GM12878 (cell line): Measurements from ENCODE around the gene CCDC141. TPM values are rescaled to one million over a fixed set of nuclear protein-coding genes. Genes with fewer than 3 reads are reported as not detected.

Experiments used
- ATAC-seq: fragments of 200-7000 bp; cut with Tn5 transposase; 3 replicates; pipeline ENCODE4 v1.9.1; 2020; ENCODE audit warnings: mild to moderate bottlenecking, moderate library complexity
- BruUV-seq: library from RNA; stranded (reverse); fragments of 400-500 nt; replicated peaks from 2 replicates; lab custom pipeline; 2021; lab: Mats Ljungman, UMichigan
- CTCF ChIA-PET: fragments of 300-600 bp; sonication (Branson Sonifier 250); formaldehyde crosslinking; extraction: SDS; loops from one replicate; lab custom pipeline; 2021; ENCODE audit warnings: inconsistent platforms; lab: Yijun Ruan, JAX
- POLR2A ChIA-PET: fragments of 350-600 bp; formaldehyde crosslinking; extraction: SDS; loops from one replicate; lab custom pipeline; 2021; ENCODE audit warnings: inconsistent platforms; lab: Charles Lee
- RAD21 ChIA-PET: fragments of 300-600 bp; sonication (Branson Sonifier 250); formaldehyde crosslinking; loops from one replicate; lab custom pipeline; 2023; ENCODE audit warnings: antibody characterized with exemption; ENCODE audit not compliant: unreplicated experiment; lab: Charles Lee
- SMC1A ChIA-PET: fragments of 300-600 bp; sonication (Branson Sonifier 250); formaldehyde crosslinking; loops from one replicate; lab custom pipeline; 2023; ENCODE audit not compliant: unreplicated experiment, uncharacterized antibody; lab: Charles Lee
- DNase-seq: peaks from one replicate; pipeline ENCODE4 v3.0.0-alpha.2; 2011; ENCODE audit warnings: low read depth, low spot score
- FAIRE-seq: peaks from 3 replicates; lab custom pipeline; 2011; peaks lifted over from hg19 to GRCh38; lab: Jason Lieb, UNC
- H2AFZ ChIP-seq: 2 replicates; pipeline ENCODE4 v1.6.0; 2011; ENCODE audit warnings: low read depth, low read length, control low read depth; ENCODE audit not compliant: control insufficient read depth
- H3K27ac ChIP-seq: 2 replicates; pipeline ENCODE4 v1.5.1; 2011; ENCODE audit warnings: control low read depth; ENCODE audit not compliant: control insufficient read depth, insufficient read depth
- H3K27me3 ChIP-seq, 2 experiments: replicated peaks in 1 of 2; 2 replicates each; pipeline versions ENCODE4 v1.6.0 to v1.6.1; 2011; ENCODE audit warnings: low read length in 1 of 2; ENCODE audit not compliant: control insufficient read depth in 2 of 2, insufficient read depth in 2 of 2
- H3K36me3 ChIP-seq, 2 experiments: 2 replicates each; pipeline ENCODE4 v1.5.1; 2011; ENCODE audit warnings: low read length in 1 of 2; ENCODE audit not compliant: control insufficient read depth in 2 of 2, insufficient read depth in 2 of 2
- H3K4me1 ChIP-seq: 2 replicates; pipeline ENCODE4 v1.6.1; 2011; ENCODE audit warnings: mild to moderate bottlenecking, low read length, moderate library complexity, mixed read lengths; ENCODE audit not compliant: control insufficient read depth, insufficient read depth
- H3K4me2 ChIP-seq: 2 replicates; pipeline ENCODE4 v1.6.0; 2011; ENCODE audit warnings: control low read depth; ENCODE audit not compliant: control insufficient read depth, insufficient read depth
- H3K4me3 ChIP-seq: fragments of 200-600 bp; sonication (generic); 2 replicates; pipeline ENCODE4 v1.5.1; 2016
- H3K79me2 ChIP-seq: 2 replicates; pipeline ENCODE4 v1.6.0; 2011; ENCODE audit warnings: low read length; ENCODE audit not compliant: control insufficient read depth, insufficient read depth
- H3K9ac ChIP-seq: 2 replicates; pipeline ENCODE4 v1.8.0; 2011; ENCODE audit warnings: low read length, control low read depth, mixed read lengths; ENCODE audit not compliant: control insufficient read depth, insufficient read depth
- H3K9me3 ChIP-seq: replicated peaks from 3 replicates; pipeline ENCODE4 v1.5.1; 2011; ENCODE audit warnings: mild to moderate bottlenecking, low read length; ENCODE audit not compliant: control insufficient read depth, insufficient read depth
- H4K20me1 ChIP-seq: 2 replicates; pipeline ENCODE4 v1.6.0; 2011; ENCODE audit not compliant: control insufficient read depth, insufficient read depth
- CHD4 ChIP-seq: fragments of 200-600 bp; sonication (generic); IDR thresholded peaks from 2 replicates; pipeline ENCODE4 v1.6.1; 2016; ENCODE audit warnings: mild to moderate bottlenecking
- E2F4 ChIP-seq: IDR thresholded peaks from 2 replicates; pipeline ENCODE4 v1.6.1; 2012; ENCODE audit warnings: low read depth, low read length, improper control_type of control experiment
- KAT2A ChIP-seq: conservative IDR thresholded peaks from 2 replicates; pipeline ENCODE4 v1.6.1; 2011; ENCODE audit warnings: low read depth, low read length; ENCODE audit not compliant: control insufficient read depth
- KLF5 ChIP-seq: fragments of 450-650 bp; IDR thresholded peaks from 2 replicates; pipeline ENCODE4 v1.6.1; 2014; ENCODE audit warnings: mild to moderate bottlenecking; ENCODE audit not compliant: partially characterized antibody
- LARP7 ChIP-seq: fragments of 450-650 bp; IDR thresholded peaks from 2 replicates; pipeline ENCODE4 v1.6.1; 2017; ENCODE audit warnings: mild to moderate bottlenecking
- PML ChIP-seq: IDR thresholded peaks from 2 replicates; pipeline ENCODE4 v1.6.1; 2012; ENCODE audit warnings: low read length, inconsistent platforms
- RAD51 ChIP-seq: fragments of 450-650 bp; IDR thresholded peaks from 2 replicates; pipeline ENCODE4 v1.6.1; 2016; ENCODE audit warnings: moderate library complexity, mild to moderate bottlenecking, inconsistent platforms
- SMAD5 ChIP-seq: IDR thresholded peaks from 2 replicates; pipeline ENCODE4 v1.6.1; 2016; ENCODE audit warnings: antibody characterized with exemption, low read depth
- TBL1XR1 ChIP-seq: IDR thresholded peaks from 2 replicates; pipeline ENCODE4 v1.6.1; 2012; ENCODE audit warnings: low read depth, low read length, improper control_type of control experiment
- TCF12 ChIP-seq: IDR thresholded peaks from 2 replicates; pipeline ENCODE4 v1.6.1; 2011; ENCODE audit warnings: low read depth, mild to moderate bottlenecking, low read length
- TCF3 ChIP-seq: IDR thresholded peaks from 2 replicates; pipeline ENCODE4 v1.6.1; 2012; ENCODE audit warnings: low read depth, mild to moderate bottlenecking, low read length, borderline replicate concordance; ENCODE audit not compliant: insufficient read depth
- ZNF24 ChIP-seq: fragments of 450-650 bp; IDR thresholded peaks from 2 replicates; pipeline ENCODE4 v1.6.1; 2017; ENCODE audit warnings: antibody characterized with exemption, mild to moderate bottlenecking
- ZSCAN29 ChIP-seq: fragments of 450-650 bp; IDR thresholded peaks from 2 replicates; pipeline ENCODE4 v1.6.1; 2017; ENCODE audit warnings: mild to moderate bottlenecking, moderate library complexity
- WGBS: methylation state at CpG from one replicate; pipeline ENCODE4 v1.1.6; 2016; ENCODE audit warnings: low lambda C conversion rate; ENCODE audit not compliant: insufficient replicate concordance, insufficient coverage; ENCODE audit errors: missing lambda C conversion rate; 5-methylcytosine and 5-hydroxymethylcytosine counted together
- in situ Hi-C: fragments of 300-500 bp; cut with MboI; formaldehyde crosslinking; loops from 9 replicates; pipeline ENCODE4 v1.14.3; 2018; ENCODE audit warnings: mixed read lengths
- intact Hi-C: fragments of 100-400 bp; cut with micrococcal nuclease; formaldehyde crosslinking; loops from one replicate; pipeline ENCODE4 v1.14.2; 2022; ENCODE audit not compliant: unreplicated experiment
- polyA plus RNA-seq, 11 experiments: library from polyadenylated mRNA; depleted of rRNA in 4 of 11; unstranded in 6 of 11; stranded (reverse) in 5 of 11; fragments of >200 nt; fragmentation: Nextera tagmentation in 4 of 11; fragmentation: Illumina TruSeq in 1 of 11; extraction: Ambion mirVana in 4 of 11; extraction: Trizol in 1 of 11; gene quantifications; 1 replicate in 1 of 11; 2 replicates in 10 of 11; pipeline versions ENCODE4 v1.2.1 to v1.2.3, GENCODE V29; 2011 to 2016; ENCODE audit warnings: inconsistent platforms in 2 of 11, missing spikeins in 2 of 11, low read depth in 1 of 11
- total RNA-seq, 4 experiments: library from RNA; depleted of rRNA in 3 of 4; stranded (reverse); fragments of >200 nt in 3 of 4; fragmentation: Illumina TruSeq in 1 of 4; extraction: Trizol in 1 of 4; gene quantifications; 2 replicates each; pipeline versions ENCODE4 v1.2.1 to v1.2.3, GENCODE V29; 2013 to 2021
- TF ChIP-seq, protein P1 (sequence below): IDR thresholded peaks from 2 replicates; pipeline ENCODE4 v1.6.1; 2011; ENCODE audit warnings: low read depth, low read length, improper control_type of control experiment, borderline replicate concordance

The CCDC141 gene
- total and polyA plus RNA-seq, 10 of the 15 experiments (the other 5 are each of a cell fraction or from before 2014, with no cell fraction given), result 0.84 to 12.5 (median 3.6) TPM

- CTCF ChIA-PET, result interaction anchor here (0.8 to 2.5 kb wide), 5 partner anchors 8 to 208 kb away, joined by 3 to 11 read pairs (median 5); no protein-coding TSS in a partner anchor
- POLR2A ChIA-PET, result no interaction called here
Measured at GRCh38 chr2:178920916-178921513, 128.9 kb downstream of the CCDC141 start.

GRCh38 chr2:178917555-178917954, 132.4 kb downstream of the CCDC141 start:
- no TSS peak for BruUV-seq
- no peak overlapping the region for H2AFZ ChIP-seq
- intact Hi-C loops (loop anchor here (10.0 kb wide), 1 partner anchor 443 kb away; the partner anchor contains the start of gene FKBP7), in situ Hi-C loops (no loop called here)
- H3K9ac ChIP-seq, result no peak overlapping the region
- no peaks in the 10 kb centered on the region for H3K27me3 ChIP-seq
- RAD21 ChIA-PET, result interaction anchor here (1.2 to 5.1 kb wide), 3 partner anchors 10 to 212 kb away, joined by 3 to 34 read pairs (median 26); no protein-coding TSS in a partner anchor
- no peaks in the 10 kb centered on the region for H3K79me2 ChIP-seq
- ATAC-seq (no peak), DNase-seq (no peak), FAIRE-seq (no peak)
- H3K27ac ChIP-seq, result no peak overlapping the region
- POLR2A ChIA-PET, result no interaction called here
- H4K20me1 ChIP-seq, result no peaks in the 10 kb centered on the region
- H3K4me1 ChIP-seq, result no peaks in the 10 kb centered on the region
- no peak overlapping the region for H3K4me3 ChIP-seq
- 56% methylated on average over 4 of the region's 4 CpGs for WGBS
- no peaks in the 10 kb centered on the region for H3K9me3 ChIP-seq
- no peak overlapping the region for H3K4me2 ChIP-seq
- H3K36me3 ChIP-seq, result no peaks in the 10 kb centered on the region
- SMC1A ChIA-PET, result interaction anchor here (1.3 to 10.5 kb wide), 2 partner anchors 9 to 102 kb away, joined by 3 to 76 read pairs; no protein-coding TSS in a partner anchor
- CTCF ChIA-PET, result interaction anchor here (0.5 to 12.7 kb wide), 3 partner anchors 102 to 212 kb away, joined by 6 to 100 read pairs (median 6); no protein-coding TSS in a partner anchor
- TF ChIP-seq TCF12 (no peak), PML (no peak), ZNF24 (no peak), RAD51 (no peak), E2F4 (no peak), KAT2A (no peak), KLF5 (no peak), TCF3 (no peak), CHD4 (no peak)
- TF ChIP-seq, protein P1, sequence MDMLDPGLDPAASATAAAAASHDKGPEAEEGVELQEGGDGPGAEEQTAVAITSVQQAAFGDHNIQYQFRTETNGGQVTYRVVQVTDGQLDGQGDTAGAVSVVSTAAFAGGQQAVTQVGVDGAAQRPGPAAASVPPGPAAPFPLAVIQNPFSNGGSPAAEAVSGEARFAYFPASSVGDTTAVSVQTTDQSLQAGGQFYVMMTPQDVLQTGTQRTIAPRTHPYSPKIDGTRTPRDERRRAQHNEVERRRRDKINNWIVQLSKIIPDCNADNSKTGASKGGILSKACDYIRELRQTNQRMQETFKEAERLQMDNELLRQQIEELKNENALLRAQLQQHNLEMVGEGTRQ, result no peak

More at GRCh38 chr2:178920916-178921513, 128.9 kb downstream of the CCDC141 start:
- in situ Hi-C loops (no loop called here), intact Hi-C loops (no loop called here)
- Histone ChIP-seq H3K9me3 (no peaks in the 10 kb centered on the region), H2AFZ (no peak overlapping the region), H3K9ac (no peak overlapping the region), H4K20me1 (no peaks in the 10 kb centered on the region), H3K27me3 (no peaks in the 10 kb centered on the region), H3K27ac (no peak overlapping the region), H3K4me2 (no peak overlapping the region), H3K79me2 (no peaks in the 10 kb centered on the region), H3K4me1 (no peaks in the 10 kb centered on the region), H3K36me3 (no peaks in the 10 kb centered on the region), H3K4me3 (no peak overlapping the region)
- no peak for FAIRE-seq
- SMC1A ChIA-PET, result interaction anchor here (0.9 to 2.9 kb wide), 6 partner anchors 8 to 208 kb away, joined by 3 to 11 read pairs (median 4); no protein-coding TSS in a partner anchor
- no peak for DNase-seq
- RAD21 ChIA-PET, result interaction anchor here (0.8 to 1.4 kb wide), 4 partner anchors 8 to 209 kb away, joined by 3 to 4 read pairs (median 4); no protein-coding TSS in a partner anchor
- WGBS, result 72% methylated on average over 3 of the region's 3 CpGs
- no peak for TF ChIP-seq TBL1XR1
- TF ChIP-seq SMAD5, result no peak
- no peak for TF ChIP-seq LARP7
- no peak for TF ChIP-seq ZSCAN29
- no TSS peak for BruUV-seq
- no peak for ATAC-seq
